HG03558 (cell line): ENCODE data around the gene RUSF1.
A peak's percentile ranks its signal among the peaks of the same experiment; 100 is the strongest.
"Not testable (repeated sequence)": the region's sequence is repeated elsewhere in the genome, so short reads cannot be mapped to it uniquely, and the experiment has no call there.

Experiments
- ATAC-seq: cut with Tn5 transposase; IDR thresholded peaks from one replicate; pipeline ENCODE4 v1.9.1; 2021; ENCODE audit warnings: moderate number of reproducible peaks; ENCODE audit not compliant: unreplicated experiment; ENCODE audit errors: extremely low read depth

Gene RUSF1

GRCh38 chr16:31519759-31520431, 11.7 kb upstream of the RUSF1 start:
- ATAC-seq, result no peak

GRCh38 chr16:31517800-31518402, 9.7 kb upstream of the RUSF1 start:
- ATAC-seq, result no peak

- no peak for ATAC-seq
These were observed 5.7 kb upstream of the RUSF1 start for GRCh38 chr16:31513884-31514283.

GRCh38 chr16:31513126-31513525, 4.9 kb upstream of the RUSF1 start:
- ATAC-seq, result no peak

- no peak for ATAC-seq
These were observed 560 bp upstream of the RUSF1 start for GRCh38 chr16:31508706-31509195.

GRCh38 chr16:31507617-31507928, 618 bp downstream of the RUSF1 start:
- ATAC-seq, result no peak

- ATAC-seq, result peak; percentile 37
These were observed 2.7 kb downstream of the RUSF1 start for GRCh38 chr16:31505483-31505882.

- ATAC-seq, result no peak
These were observed 4.0 kb downstream of the RUSF1 start for GRCh38 chr16:31504159-31504558.

- not testable (repeated sequence) for ATAC-seq
These were observed 4.6 kb downstream of the RUSF1 start for GRCh38 chr16:31503555-31503954.

GRCh38 chr16:31502981-31503380, 5.2 kb downstream of the RUSF1 start:
- ATAC-seq, result no peak

- ATAC-seq, result no peak
These were observed 6.2 kb downstream of the RUSF1 start for GRCh38 chr16:31501966-31502348.

GRCh38 chr16:31501226-31501965, 6.8 kb downstream of the RUSF1 start:
- no peak for ATAC-seq

- no peak for ATAC-seq
These were observed 8.3 kb downstream of the RUSF1 start for GRCh38 chr16:31499928-31500327.

GRCh38 chr16:31498493-31498892, 9.7 kb downstream of the RUSF1 start:
- ATAC-seq, result no peak

GRCh38 chr16:31496670-31497069, 11.5 kb downstream of the RUSF1 start:
- ATAC-seq, result no peak

- no peak for ATAC-seq
These were observed 14.6 kb downstream of the RUSF1 start for GRCh38 chr16:31493506-31494125.

- ATAC-seq, result no peak
These were observed 16.3 kb downstream of the RUSF1 start for GRCh38 chr16:31491778-31492418.

- ATAC-seq, result no peak
These were observed 18.3 kb downstream of the RUSF1 start for GRCh38 chr16:31489616-31490584.

GRCh38 chr16:31489298-31489564, 19.0 kb downstream of the RUSF1 start:
- no peak for ATAC-seq
